Activated CD8-positive, alpha-beta T cell treated with anti-CD3 and anti-CD28 coated beads, Interleukin-2, amount 10 ng/mL, durations not matched to agents 7 days and 5 days (primary cell): ENCODE results near the gene HLF. TPM values are rescaled to one million over a fixed set of nuclear protein-coding genes. Genes with fewer than 3 reads are reported as not detected.
A peak's percentile ranks its signal among the peaks of the same experiment; 100 is the strongest.

Experiments
- ATAC-seq: fragments of 150-1000 bp; cut with Tn5 transposase; one replicate; pipeline ENCODE4 v1.10.0; 2021; ENCODE audit warnings: moderate library complexity
- CTCF ChIA-PET: fragments of 350-600 bp; sonication (Branson Sonifier 250); formaldehyde crosslinking; loops from one replicate; lab custom pipeline; 2021; ENCODE audit warnings: antibody characterized with exemption; lab: Charles Lee
- POLR2A ChIA-PET: fragments of 350-600 bp; sonication (Branson Sonifier 250); formaldehyde crosslinking; loops from one replicate; lab custom pipeline; 2021; ENCODE audit warnings: antibody characterized with exemption; lab: Charles Lee
- DNase-seq: peaks from one replicate; pipeline ENCODE4 v3.0.0-alpha.2; 2020
- H3K27ac Mint-ChIP-seq: one replicate; pipeline ENCODE4 v1.8.0; 2021; ENCODE audit warnings: mild to moderate bottlenecking, mixed read lengths
- H3K27me3 Mint-ChIP-seq: one replicate; pipeline ENCODE4 v1.8.0; 2021; ENCODE audit warnings: low read depth, mixed read lengths
- H3K36me3 Mint-ChIP-seq: one replicate; pipeline ENCODE4 v1.8.0; 2021; ENCODE audit warnings: low read depth, mixed read lengths
- H3K4me1 Mint-ChIP-seq: one replicate; pipeline ENCODE4 v1.8.0; 2021; ENCODE audit warnings: low read depth, mixed read lengths
- H3K4me3 Mint-ChIP-seq: one replicate; pipeline ENCODE4 v1.8.0; 2021; ENCODE audit warnings: mild to moderate bottlenecking, mixed read lengths
- H3K9me3 Mint-ChIP-seq: one replicate; pipeline ENCODE4 v1.8.0; 2022; ENCODE audit warnings: mixed read lengths; ENCODE audit not compliant: insufficient read depth
- total RNA-seq, 2 experiments: library from RNA; stranded (reverse); gene quantifications; one replicate each; pipeline ENCODE4 v1.2.3, GENCODE V29; 2021

HLF gene
- total RNA-seq, 2 experiments from 2014 or later, result 0.13 to 0.21 TPM

DNA sequence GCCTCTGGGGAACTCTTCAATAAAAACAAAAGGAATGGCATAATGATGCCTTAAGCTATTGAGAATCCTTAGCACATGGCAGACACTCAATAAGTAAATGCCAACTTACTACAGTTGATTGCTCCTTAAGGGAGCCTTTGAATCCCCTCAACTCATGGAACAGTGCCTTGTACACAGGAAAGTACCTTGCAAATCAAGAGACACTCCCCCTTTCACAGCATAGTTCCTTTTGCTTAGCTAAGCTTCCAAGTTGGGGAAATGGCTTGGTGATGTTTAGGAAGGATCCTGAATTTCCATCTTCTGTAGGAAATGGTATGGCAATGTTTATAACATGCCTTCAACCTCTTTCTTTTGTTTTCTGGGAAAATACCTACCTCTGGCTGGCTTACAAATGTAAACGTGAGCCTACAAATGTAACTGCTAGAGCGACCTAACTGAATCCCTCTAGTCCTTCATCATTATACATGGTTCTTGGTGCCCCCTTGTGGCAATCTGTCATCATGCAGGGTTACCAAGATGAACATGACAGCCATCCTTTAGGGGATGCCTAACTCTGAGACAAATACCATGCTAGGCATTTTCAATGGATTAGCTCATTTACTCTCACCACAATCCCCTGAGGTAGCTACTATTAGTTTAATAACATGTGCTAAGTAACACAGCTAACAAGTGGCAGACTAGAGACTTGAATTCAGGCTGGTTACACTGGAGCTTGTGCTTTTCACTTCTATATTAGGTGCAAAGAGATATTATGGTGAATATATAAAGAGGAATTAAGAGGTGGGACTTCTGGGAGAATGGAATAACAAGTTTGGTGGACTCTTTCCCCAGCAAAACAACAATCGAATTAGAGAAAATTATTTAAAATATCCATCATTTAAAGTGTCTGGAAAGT is 91.9 kb downstream of the HLF start:
- Mint-ChIP-seq H3K4me1 (peaks cover 11% of the 10 kb centered on the region), H3K9me3 (peaks cover 11% of the 10 kb centered on the region), H3K36me3 (peaks cover 9% of the 10 kb centered on the region), H3K27ac (no peak overlapping the region), H3K27me3 (peaks cover 27% of the 10 kb centered on the region), H3K4me3 (no peak overlapping the region)
- peak; percentile 87 for DNase-seq
- peak; percentile 88 for ATAC-seq
- POLR2A ChIA-PET, result no interaction called here
- CTCF ChIA-PET, result interaction anchor here (0.8 to 4.5 kb wide), 35 partner anchors 9 to 455 kb away, joined by 3 to 62 read pairs (median 4); partner anchors contain the start of gene SMIM36

DNA sequence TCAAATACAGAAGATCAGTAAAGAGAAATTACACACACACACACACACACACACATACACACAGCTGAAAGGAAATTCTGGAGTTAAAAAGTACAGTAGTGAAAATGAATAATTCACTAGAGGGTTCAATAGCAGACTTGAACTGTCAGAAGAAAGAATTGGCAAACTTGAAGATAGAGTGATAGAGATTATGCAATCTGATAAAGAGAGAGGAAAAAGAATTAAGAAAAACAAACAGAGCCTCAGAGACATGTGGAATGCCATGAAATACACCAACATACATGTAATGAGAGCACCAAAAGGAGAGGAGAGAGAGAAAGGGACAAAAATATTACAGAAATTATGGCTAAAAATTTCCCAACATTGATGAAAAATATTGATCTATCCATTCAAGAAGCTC is 96.2 kb downstream of the HLF start:
- Mint-ChIP-seq H3K27ac (no peak overlapping the region), H3K4me1 (peaks cover 3% of the 10 kb centered on the region), H3K9me3 (peaks cover 11% of the 10 kb centered on the region), H3K4me3 (no peak overlapping the region), H3K27me3 (peaks cover 31% of the 10 kb centered on the region), H3K36me3 (peaks cover 9% of the 10 kb centered on the region)
- ATAC-seq, result no peak
- DNase-seq, result no peak
- CTCF ChIA-PET, result interaction anchor here (1.4 kb wide), 1 partner anchor 153 kb away, joined by 3 read pairs; no protein-coding TSS in a partner anchor
- POLR2A ChIA-PET, result no interaction called here

DNA sequence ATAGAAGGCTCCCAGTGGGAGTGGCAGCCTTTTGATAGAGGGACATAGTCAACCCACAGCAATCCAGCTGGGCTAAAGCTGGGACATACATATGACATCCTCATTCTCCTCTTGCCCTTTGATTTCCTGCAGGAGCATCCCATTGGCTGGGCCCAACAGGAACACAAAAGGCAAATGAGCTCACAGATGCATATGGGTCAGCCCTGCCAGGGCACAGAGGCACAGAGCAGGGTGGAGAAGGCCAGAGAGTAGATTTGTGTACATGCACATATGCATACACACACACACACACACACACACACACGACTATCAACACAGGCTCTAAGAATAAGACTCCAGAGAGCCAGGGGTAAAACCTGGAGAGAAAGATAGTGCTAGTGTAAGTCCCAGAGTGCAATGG is 98.3 kb downstream of the HLF start:
- Mint-ChIP-seq H3K27me3 (peaks cover 42% of the 10 kb centered on the region), H3K27ac (no peak overlapping the region), H3K4me3 (no peak overlapping the region), H3K4me1 (no peaks in the 10 kb centered on the region), H3K9me3 (peaks cover 11% of the 10 kb centered on the region), H3K36me3 (peaks cover 9% of the 10 kb centered on the region)
- ChIA-PET CTCF (no interaction called here), POLR2A (no interaction called here)
- DNase-seq (no peak), ATAC-seq (no peak)

DNA sequence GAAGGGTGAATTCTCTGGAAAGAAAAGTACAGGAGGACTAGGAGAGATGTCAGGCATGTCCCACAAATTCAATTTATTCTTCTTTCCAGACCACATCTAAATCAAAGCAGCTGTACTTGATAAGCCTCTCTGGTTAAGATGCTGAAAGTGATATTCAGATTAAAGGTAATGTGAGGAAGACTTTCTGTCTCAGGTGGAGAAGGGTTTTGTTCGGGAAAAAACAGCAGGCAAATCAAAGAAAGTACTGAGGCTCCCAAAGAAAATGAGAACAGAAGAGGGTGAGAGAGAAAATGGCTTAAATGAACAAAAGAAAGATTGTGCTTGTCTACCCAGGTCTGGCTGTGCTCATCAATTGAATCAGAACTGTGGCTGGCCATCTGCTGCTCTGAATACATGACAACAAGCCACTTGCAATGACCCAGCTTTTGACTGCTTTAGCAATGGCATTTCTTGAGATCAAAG is 101.3 kb downstream of the HLF start:
- ATAC-seq, result no peak
- CTCF ChIA-PET, result interaction anchor here (1.5 kb wide), 1 partner anchor 18 kb away, joined by 5 read pairs; no protein-coding TSS in a partner anchor
- Mint-ChIP-seq H3K27ac (no peak overlapping the region), H3K9me3 (peaks cover 14% of the 10 kb centered on the region), H3K27me3 (peaks cover 28% of the 10 kb centered on the region), H3K4me3 (no peak overlapping the region), H3K4me1 (peaks cover 7% of the 10 kb centered on the region), H3K36me3 (peaks cover 7% of the 10 kb centered on the region)
- no peak for DNase-seq
- POLR2A ChIA-PET, result no interaction called here

DNA sequence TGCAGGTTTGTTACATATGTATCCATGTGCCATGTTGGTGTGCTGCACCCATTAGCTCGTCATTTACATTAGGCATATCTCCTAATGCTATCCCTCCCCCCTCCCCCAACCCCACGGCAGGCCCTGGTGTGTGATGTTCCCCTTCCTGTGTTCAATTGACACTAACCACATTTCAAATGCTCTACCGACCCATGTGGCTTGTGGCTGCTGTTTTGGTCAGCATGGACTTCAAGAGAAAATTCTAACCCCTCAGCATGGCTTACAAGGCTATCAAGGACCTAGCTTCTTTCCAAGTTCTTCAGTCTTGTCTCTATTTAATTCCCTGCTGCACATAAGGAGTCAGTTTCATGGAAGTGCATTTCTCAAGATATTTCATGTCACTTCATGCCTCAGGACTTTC is 103.9 kb downstream of the HLF start:
- ChIA-PET POLR2A (no interaction called here), CTCF (no interaction called here)
- DNase-seq, result peak; percentile 45

More for the DNA sequence above, 103.9 kb downstream of the HLF start:
- H3K36me3 Mint-ChIP-seq, result peaks cover 4% of the 10 kb centered on the region
- peaks cover 13% of the 10 kb centered on the region for H3K27me3 Mint-ChIP-seq
- peaks cover 7% of the 10 kb centered on the region for H3K4me1 Mint-ChIP-seq
- H3K27ac Mint-ChIP-seq, result no peak overlapping the region
- H3K9me3 Mint-ChIP-seq, result peaks cover 10% of the 10 kb centered on the region
- no peak overlapping the region for H3K4me3 Mint-ChIP-seq
- ATAC-seq, result no peak

Other genes starting within 250 kb of the HLF start
- gene MMD, start 156.9 kb downstream of the HLF start, total RNA-seq, result 10 to 100 TPM; 39.4 to 41.3 TPM
- gene SMIM36, start 246.5 kb downstream of the HLF start, total RNA-seq, result not detected